Endodermal cell (in vitro differentiated cells): ENCODE measurements around the gene ACTRT2. TPM values are rescaled to one million over a fixed set of nuclear protein-coding genes. Genes with fewer than 3 reads are reported as not detected.

Experiments used
- DNase-seq: peaks from one replicate; pipeline ENCODE4 v3.0.0-alpha.2; 2017
- H3K27ac ChIP-seq: 2 replicates; pipeline ENCODE4 v1.5.1; 2013; ENCODE audit warnings: mild to moderate bottlenecking, low read depth, low read length, moderate library complexity
- H3K27me3 ChIP-seq: 2 replicates; pipeline ENCODE4 v1.6.1; 2013; ENCODE audit warnings: mild to moderate bottlenecking, low read length, moderate library complexity; ENCODE audit not compliant: insufficient read depth, control insufficient read depth, poor library complexity, severe bottlenecking
- H3K36me3 ChIP-seq: 2 replicates; pipeline ENCODE4 v1.7.0; 2013; ENCODE audit warnings: mild to moderate bottlenecking, low read length, moderate library complexity; ENCODE audit not compliant: control insufficient read depth, insufficient read depth
- H3K4me1 ChIP-seq: one replicate; pipeline ENCODE4 v1.7.0; 2013; ENCODE audit warnings: low read length; ENCODE audit not compliant: control insufficient read depth, insufficient read depth
- H3K4me3 ChIP-seq: 2 replicates; pipeline ENCODE4 v1.5.1; 2013; ENCODE audit warnings: mild to moderate bottlenecking, low read length, moderate library complexity
- H3K9ac ChIP-seq: 2 replicates; pipeline ENCODE4 v1.6.1; 2013; ENCODE audit warnings: mild to moderate bottlenecking, low read length, moderate library complexity; ENCODE audit not compliant: poor library complexity, severe bottlenecking; ENCODE audit errors: extremely low read depth
- H3K9me3 ChIP-seq: 2 replicates; pipeline ENCODE4 v1.6.1; 2013; ENCODE audit warnings: mild to moderate bottlenecking, low read length, moderate library complexity; ENCODE audit not compliant: control insufficient read depth
- H3K27ac Mint-ChIP-seq: 2 replicates; pipeline ENCODE4 v1.8.0; 2020; ENCODE audit warnings: mixed read lengths
- H3K27me3 Mint-ChIP-seq: 2 replicates; pipeline ENCODE4 v1.8.0; 2021; ENCODE audit warnings: mild to moderate bottlenecking, mixed read lengths; ENCODE audit not compliant: insufficient read depth
- H3K36me3 Mint-ChIP-seq: 2 replicates; pipeline ENCODE4 v1.8.0; 2020; ENCODE audit warnings: low read depth, mixed read lengths
- H3K4me1 Mint-ChIP-seq: 2 replicates; pipeline ENCODE4 v1.8.0; 2020; ENCODE audit warnings: mixed read lengths
- H3K4me3 Mint-ChIP-seq: 2 replicates; pipeline ENCODE4 v1.8.0; 2020; ENCODE audit warnings: mild to moderate bottlenecking, moderate library complexity, mixed read lengths
- H3K9me3 Mint-ChIP-seq: 2 replicates; pipeline ENCODE4 v1.8.0; 2020; ENCODE audit warnings: mild to moderate bottlenecking, mixed read lengths
- WGBS, 2 experiments: methylation state at CpG; one replicate each; pipeline versions ENCODE4 v1.1.5 to v1.1.7; 2013; ENCODE audit warnings: missing lambda C conversion rate in 2 of 2, mixed read lengths in 1 of 2; ENCODE audit not compliant: insufficient coverage in 1 of 2, insufficient read length in 1 of 2; 5-methylcytosine and 5-hydroxymethylcytosine counted together
- total RNA-seq, 2 donors: library from RNA; stranded (reverse); fragmentation: NEBNext Ultra II Directional in 1 of 2; extraction: Animal tissue kit (Norgen Biotek cat#: 25700) in 1 of 2; gene quantifications; 2 replicates in 1 of 2; 3 replicates in 1 of 2; pipeline ENCODE4 v1.2.1, GENCODE V29; 2021
- TF ChIP-seq, protein P1 (sequence below): fragments of 200-600 bp; sonication (generic); conservative IDR thresholded peaks from 2 replicates; pipeline ENCODE4 v1.5.0; 2021; ENCODE audit warnings: antibody characterized with exemption, mild to moderate bottlenecking

The ACTRT2 gene
- total RNA-seq, 2 donors from 2014 or later = not detected

DNA sequence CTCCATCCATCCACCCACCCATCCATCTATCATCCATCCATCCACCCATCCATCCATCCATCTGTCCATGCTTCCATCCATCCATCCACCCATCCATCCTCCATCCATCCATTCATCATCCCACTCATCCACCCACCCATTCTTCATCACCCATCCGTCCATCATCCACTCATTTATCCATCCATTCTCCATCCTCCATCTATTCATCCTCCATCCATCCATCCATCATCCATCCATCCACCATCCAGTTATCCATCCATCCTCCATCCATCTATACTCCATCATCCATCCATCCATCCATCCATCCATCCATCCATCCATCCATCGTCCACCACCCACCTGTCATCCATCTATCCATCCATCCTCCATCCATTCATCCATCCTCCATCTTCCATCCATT lies 32.1 kb upstream of the ACTRT2 start:
- Mint-ChIP-seq H3K9me3 (peaks cover 96% of the 10 kb centered on the region), H3K4me3 (no peak overlapping the region), H3K27me3 (no peaks in the 10 kb centered on the region), H3K27ac (no peak overlapping the region), H3K36me3 (peaks cover 5% of the 10 kb centered on the region), H3K4me1 (no peaks in the 10 kb centered on the region)
- TF ChIP-seq, protein P1, sequence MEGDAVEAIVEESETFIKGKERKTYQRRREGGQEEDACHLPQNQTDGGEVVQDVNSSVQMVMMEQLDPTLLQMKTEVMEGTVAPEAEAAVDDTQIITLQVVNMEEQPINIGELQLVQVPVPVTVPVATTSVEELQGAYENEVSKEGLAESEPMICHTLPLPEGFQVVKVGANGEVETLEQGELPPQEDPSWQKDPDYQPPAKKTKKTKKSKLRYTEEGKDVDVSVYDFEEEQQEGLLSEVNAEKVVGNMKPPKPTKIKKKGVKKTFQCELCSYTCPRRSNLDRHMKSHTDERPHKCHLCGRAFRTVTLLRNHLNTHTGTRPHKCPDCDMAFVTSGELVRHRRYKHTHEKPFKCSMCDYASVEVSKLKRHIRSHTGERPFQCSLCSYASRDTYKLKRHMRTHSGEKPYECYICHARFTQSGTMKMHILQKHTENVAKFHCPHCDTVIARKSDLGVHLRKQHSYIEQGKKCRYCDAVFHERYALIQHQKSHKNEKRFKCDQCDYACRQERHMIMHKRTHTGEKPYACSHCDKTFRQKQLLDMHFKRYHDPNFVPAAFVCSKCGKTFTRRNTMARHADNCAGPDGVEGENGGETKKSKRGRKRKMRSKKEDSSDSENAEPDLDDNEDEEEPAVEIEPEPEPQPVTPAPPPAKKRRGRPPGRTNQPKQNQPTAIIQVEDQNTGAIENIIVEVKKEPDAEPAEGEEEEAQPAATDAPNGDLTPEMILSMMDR = no peak
- Histone ChIP-seq H3K4me3 (no peak overlapping the region), H3K27ac (no peak overlapping the region), H3K4me1 (no peaks in the 10 kb centered on the region), H3K36me3 (no peaks in the 10 kb centered on the region), H3K27me3 (no peaks in the 10 kb centered on the region), H3K9me3 (peaks cover 71% of the 10 kb centered on the region), H3K9ac (no peak overlapping the region)
- no peak for DNase-seq
- WGBS, 2 experiments = 47 to 70% methylated on average over 2 of the region's 2 CpGs

- H3K36me3 ChIP-seq = no peaks in the 10 kb centered on the region
- no peak overlapping the region for H3K4me3 ChIP-seq
- H3K4me1 Mint-ChIP-seq = no peaks in the 10 kb centered on the region
- peaks cover 94% of the 10 kb centered on the region for H3K9me3 Mint-ChIP-seq
- no peak overlapping the region for H3K4me3 Mint-ChIP-seq
- H3K27ac Mint-ChIP-seq = no peak overlapping the region
- H3K9ac ChIP-seq = no peak overlapping the region
- H3K36me3 Mint-ChIP-seq = peaks cover 5% of the 10 kb centered on the region
- H3K9me3 ChIP-seq = peaks cover 69% of the 10 kb centered on the region
- H3K27me3 Mint-ChIP-seq = no peaks in the 10 kb centered on the region
- H3K27me3 ChIP-seq = no peaks in the 10 kb centered on the region
- 87 to 91% methylated on average over 4 to 7 of the region's 7 CpGs for WGBS, 2 experiments
- H3K27ac ChIP-seq = no peak overlapping the region
- DNase-seq = no peak
- TF ChIP-seq, protein P1 = no peak
- no peaks in the 10 kb centered on the region for H3K4me1 ChIP-seq
Observed at GRCh38 chr1:2989976-2990375, 31.3 kb upstream of the ACTRT2 start.

GRCh38 chr1:2990376-2991115 lies 30.7 kb upstream of the ACTRT2 start:
- DNase-seq = no peak
- no peaks in the 10 kb centered on the region for H3K36me3 ChIP-seq
- no peak overlapping the region for H3K4me3 Mint-ChIP-seq
- peaks cover 4% of the 10 kb centered on the region for H3K36me3 Mint-ChIP-seq
- no peaks in the 10 kb centered on the region for H3K27me3 ChIP-seq
- 82 to 88% methylated on average over 15 to 20 of the region's 20 CpGs for WGBS, 2 experiments
- no peaks in the 10 kb centered on the region for H3K4me1 ChIP-seq
- H3K4me3 ChIP-seq = no peak overlapping the region
- no peaks in the 10 kb centered on the region for H3K27me3 Mint-ChIP-seq
- peaks cover 92% of the 10 kb centered on the region for H3K9me3 Mint-ChIP-seq
- no peak overlapping the region for H3K27ac Mint-ChIP-seq
- no peak overlapping the region for H3K9ac ChIP-seq
- H3K4me1 Mint-ChIP-seq = no peaks in the 10 kb centered on the region
- TF ChIP-seq, protein P1 = no peak
- no peak overlapping the region for H3K27ac ChIP-seq
- H3K9me3 ChIP-seq = peaks cover 72% of the 10 kb centered on the region
